CD14-positive monocyte (primary cell): ENCODE data around the gene TBCK. TPM values are rescaled to one million over a fixed set of nuclear protein-coding genes. Genes with fewer than 3 reads are reported as not detected.

Experiments used
- DNase-seq, 3 donors: peaks; one replicate each; pipeline ENCODE4 v3.0.0-alpha.2; 2011 to 2022
- H2AFZ ChIP-seq: 2 replicates; pipeline ENCODE4 v1.6.0; 2012; ENCODE audit warnings: mild to moderate bottlenecking, low read depth, low read length, inconsistent platforms; ENCODE audit not compliant: insufficient read depth, poor library complexity, severe bottlenecking
- H3K27ac ChIP-seq, 2 donors: 1 replicate in 1 of 2; 2 replicates in 1 of 2; pipeline ENCODE4 v1.5.1; 2012 to 2013; ENCODE audit warnings: low read length in 2 of 2, control low read depth in 1 of 2, inconsistent platforms in 1 of 2, low read depth in 1 of 2, mild to moderate bottlenecking in 1 of 2
- H3K27me3 ChIP-seq, 2 donors: one replicate each; pipeline versions ENCODE4 v1.6.0 to v1.6.1; 2011 to 2013; ENCODE audit warnings: low read length in 2 of 2; ENCODE audit not compliant: control insufficient read depth in 2 of 2, insufficient read depth in 2 of 2
- H3K36me3 ChIP-seq, 2 donors: replicated peaks in 1 of 2; 1 replicate in 1 of 2; 2 replicates in 1 of 2; pipeline versions ENCODE4 v1.5.1 to v1.6.1; 2012 to 2013; ENCODE audit warnings: low read length in 2 of 2, control low read depth in 1 of 2, inconsistent platforms in 1 of 2, mild to moderate bottlenecking in 1 of 2; ENCODE audit not compliant: insufficient read depth in 2 of 2, control insufficient read depth in 1 of 2
- H3K4me1 ChIP-seq, 2 donors: 1 replicate in 1 of 2; 2 replicates in 1 of 2; pipeline versions ENCODE4 v1.5.1 to v1.6.1; 2012 to 2013; ENCODE audit warnings: low read length in 2 of 2, control low read depth in 1 of 2, inconsistent platforms in 1 of 2, mild to moderate bottlenecking in 1 of 2, moderate library complexity in 1 of 2; ENCODE audit not compliant: insufficient read depth in 2 of 2, control insufficient read depth in 1 of 2
- H3K4me2 ChIP-seq: replicated peaks from 2 replicates; pipeline ENCODE3; 2012; ENCODE audit warnings: low read length, moderate library complexity, mild to moderate bottlenecking; ENCODE audit not compliant: poor library complexity, severe bottlenecking; ENCODE audit errors: extremely low read depth
- H3K4me3 ChIP-seq, 3 experiments: fragments of 200-600 bp in 1 of 3; sonication (generic) in 1 of 3; replicated peaks in 1 of 3; 1 replicate in 2 of 3; 2 replicates in 1 of 3; pipeline ENCODE4 v1.5.1; 2011 to 2013; ENCODE audit warnings: low read length in 3 of 3, mild to moderate bottlenecking in 3 of 3, control low read depth in 2 of 3, low read depth in 2 of 3, inconsistent platforms in 1 of 3, moderate library complexity in 1 of 3
- H3K79me2 ChIP-seq: 2 replicates; pipeline ENCODE4 v1.6.0; 2012; ENCODE audit warnings: mild to moderate bottlenecking, control low read depth, inconsistent platforms, low read length, moderate library complexity; ENCODE audit not compliant: insufficient read depth
- H3K9ac ChIP-seq: 2 replicates; pipeline ENCODE4 v1.6.0; 2017; ENCODE audit warnings: low read length, mild to moderate bottlenecking; ENCODE audit not compliant: insufficient read depth, poor library complexity, severe bottlenecking
- H3K9me3 ChIP-seq, 2 donors: replicated peaks in 1 of 2; 1 replicate in 1 of 2; 2 replicates in 1 of 2; pipeline versions ENCODE4 v1.5.1 to v1.6.1; 2012 to 2013; ENCODE audit warnings: low read length in 2 of 2, control low read depth in 1 of 2; ENCODE audit not compliant: control insufficient read depth in 1 of 2, insufficient read depth in 1 of 2
- H4K20me1 ChIP-seq: 2 replicates; pipeline ENCODE4 v1.6.0; 2012; ENCODE audit warnings: mild to moderate bottlenecking, low read length, control low read depth, moderate library complexity; ENCODE audit not compliant: insufficient read depth
- H3K27ac Mint-ChIP-seq, 7 donors: one replicate each; pipeline ENCODE4 v1.8.0; 2020; ENCODE audit warnings: mild to moderate bottlenecking in 7 of 7, mixed read lengths in 7 of 7, moderate library complexity in 6 of 7, inconsistent platforms in 2 of 7
- H3K27me3 Mint-ChIP-seq, 3 donors: one replicate each; pipeline ENCODE4 v1.8.0; 2021 to 2022; ENCODE audit warnings: low read depth in 3 of 3, mild to moderate bottlenecking in 3 of 3, mixed read lengths in 3 of 3, moderate library complexity in 3 of 3, inconsistent platforms in 1 of 3
- H3K36me3 Mint-ChIP-seq, 2 donors: one replicate each; pipeline ENCODE4 v1.8.0; 2020; ENCODE audit warnings: mixed read lengths in 2 of 2, inconsistent platforms in 1 of 2, mild to moderate bottlenecking in 1 of 2
- H3K4me1 Mint-ChIP-seq: one replicate; pipeline ENCODE4 v1.8.0; 2020; ENCODE audit warnings: mild to moderate bottlenecking, mixed read lengths
- H3K4me3 Mint-ChIP-seq, 2 donors: one replicate each; pipeline ENCODE4 v1.8.0; 2020; ENCODE audit warnings: mild to moderate bottlenecking in 2 of 2, mixed read lengths in 2 of 2, moderate library complexity in 1 of 2
- H3K9me3 Mint-ChIP-seq, 7 donors: one replicate each; pipeline ENCODE4 v1.8.0; 2020 to 2022; ENCODE audit warnings: mixed read lengths in 7 of 7, mild to moderate bottlenecking in 6 of 7, moderate library complexity in 6 of 7, inconsistent platforms in 2 of 7
- WGBS: methylation state at CpG from one replicate; pipeline ENCODE4 v1.1.5; 2013; ENCODE audit warnings: missing lambda C conversion rate; ENCODE audit not compliant: insufficient coverage; 5-methylcytosine and 5-hydroxymethylcytosine counted together
- intact Hi-C, 2 donors: fragments of 100-400 bp; cut with micrococcal nuclease; formaldehyde crosslinking; loops; one replicate each; pipeline versions ENCODE4 v1.15.0 to v1.15.1; 2023
- polyA plus RNA-seq, 3 donors: library from polyadenylated mRNA; depleted of rRNA in 1 of 3; unstranded in 2 of 3; stranded (reverse) in 1 of 3; fragments of 300-500 nt in 2 of 3; fragments of >200 nt in 1 of 3; fragmentation: Illumina TruSeq in 2 of 3; gene quantifications; 1 replicate in 2 of 3; 2 replicates in 1 of 3; pipeline ENCODE4 v1.2.3, GENCODE V29; 2012 to 2021
- TF ChIP-seq, protein P1 (sequence below): fragments of 200-600 bp; IDR thresholded peaks from one replicate; pipeline ENCODE4 v1.8.0; 2022; ENCODE audit warnings: antibody characterized with exemption, mild to moderate bottlenecking

The TBCK gene
- polyA plus RNA-seq, 3 donors = 8.0 to 14.0 (median 12.5) TPM

DNA sequence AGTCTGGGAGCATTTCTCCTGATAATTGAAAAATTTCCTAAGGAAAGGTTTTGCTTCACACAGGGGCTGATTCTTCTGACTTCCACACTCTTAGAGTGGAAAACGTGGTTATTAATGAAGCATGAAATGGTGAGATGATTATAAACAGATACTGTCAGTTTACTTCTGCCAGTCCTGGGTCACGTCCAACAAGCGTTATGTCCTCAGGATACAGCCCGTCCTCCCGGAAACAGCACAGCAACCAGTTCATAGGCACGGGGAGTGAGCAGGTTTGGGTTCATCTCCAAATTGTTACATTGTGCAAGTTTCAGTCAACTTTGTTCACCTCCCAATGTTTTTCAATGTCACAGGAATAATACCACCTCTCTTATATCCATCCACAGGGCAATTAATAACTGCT lies 321.9 kb downstream of the TBCK start:
- no peak overlapping the region for H3K4me3 ChIP-seq
- Mint-ChIP-seq H3K36me3 (no peaks in the 10 kb centered on the region), H3K9me3 (peaks cover 0 to 3% (median 2%) of the 10 kb centered on the region in 7 donors), H3K4me3 (no peak overlapping the region), H3K27me3 (no peaks in the 10 kb centered on the region), H3K27ac (no peak overlapping the region), H3K4me1 (no peaks in the 10 kb centered on the region)
- no peaks in the 10 kb centered on the region for H3K79me2 ChIP-seq
- no peak for DNase-seq
- intact Hi-C loops = no loop called here
- 77% methylated on average over 5 of the region's 6 CpGs for WGBS
- TF ChIP-seq, protein P1, sequence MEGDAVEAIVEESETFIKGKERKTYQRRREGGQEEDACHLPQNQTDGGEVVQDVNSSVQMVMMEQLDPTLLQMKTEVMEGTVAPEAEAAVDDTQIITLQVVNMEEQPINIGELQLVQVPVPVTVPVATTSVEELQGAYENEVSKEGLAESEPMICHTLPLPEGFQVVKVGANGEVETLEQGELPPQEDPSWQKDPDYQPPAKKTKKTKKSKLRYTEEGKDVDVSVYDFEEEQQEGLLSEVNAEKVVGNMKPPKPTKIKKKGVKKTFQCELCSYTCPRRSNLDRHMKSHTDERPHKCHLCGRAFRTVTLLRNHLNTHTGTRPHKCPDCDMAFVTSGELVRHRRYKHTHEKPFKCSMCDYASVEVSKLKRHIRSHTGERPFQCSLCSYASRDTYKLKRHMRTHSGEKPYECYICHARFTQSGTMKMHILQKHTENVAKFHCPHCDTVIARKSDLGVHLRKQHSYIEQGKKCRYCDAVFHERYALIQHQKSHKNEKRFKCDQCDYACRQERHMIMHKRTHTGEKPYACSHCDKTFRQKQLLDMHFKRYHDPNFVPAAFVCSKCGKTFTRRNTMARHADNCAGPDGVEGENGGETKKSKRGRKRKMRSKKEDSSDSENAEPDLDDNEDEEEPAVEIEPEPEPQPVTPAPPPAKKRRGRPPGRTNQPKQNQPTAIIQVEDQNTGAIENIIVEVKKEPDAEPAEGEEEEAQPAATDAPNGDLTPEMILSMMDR = no peak
- no peak overlapping the region for H3K27ac ChIP-seq
- no peaks in the 10 kb centered on the region for H3K4me1 ChIP-seq
- H3K36me3 ChIP-seq = no peaks in the 10 kb centered on the region
- H3K9ac ChIP-seq = no peak overlapping the region
- no peaks in the 10 kb centered on the region for H4K20me1 ChIP-seq
- peaks cover 0 to 4% of the 10 kb centered on the region in 2 donors for H3K9me3 ChIP-seq
- H2AFZ ChIP-seq = no peak overlapping the region
- no peak overlapping the region for H3K4me2 ChIP-seq
- H3K27me3 ChIP-seq = no peaks in the 10 kb centered on the region

DNA sequence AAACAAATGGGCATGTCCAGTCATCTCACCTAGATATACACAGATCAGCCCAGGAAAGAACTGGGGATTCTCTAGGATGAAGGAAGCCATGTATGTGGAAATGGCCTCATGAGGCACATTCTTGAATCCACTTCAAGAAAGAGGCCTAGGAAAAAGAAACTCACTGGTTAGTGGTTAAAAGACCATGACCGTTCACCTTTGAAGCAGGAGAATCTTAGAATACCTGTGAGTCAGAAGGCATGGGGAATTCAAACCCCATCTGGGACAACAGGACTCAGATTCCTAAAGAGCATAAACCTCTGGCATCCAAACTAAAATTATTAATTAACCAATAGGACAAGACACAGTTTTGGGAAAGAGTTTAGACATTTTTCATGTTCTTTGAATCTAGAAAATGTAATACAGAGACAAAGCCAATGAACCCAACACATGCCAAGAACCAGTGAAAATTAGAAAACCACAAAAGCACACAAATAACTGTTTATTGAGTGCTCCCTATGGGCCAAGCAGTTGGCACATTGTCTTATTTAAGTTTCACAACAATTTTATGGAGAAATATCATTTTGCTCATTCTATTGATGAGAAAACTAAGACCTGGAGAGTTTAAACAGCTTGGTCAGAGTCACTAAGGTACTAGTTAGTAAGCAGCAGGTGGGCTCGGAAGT lies 323.2 kb downstream of the TBCK start:
- Histone ChIP-seq H3K27me3 (no peaks in the 10 kb centered on the region), H3K36me3 (no peaks in the 10 kb centered on the region), H3K79me2 (no peaks in the 10 kb centered on the region), H4K20me1 (no peaks in the 10 kb centered on the region), H3K4me2 (no peak overlapping the region), H3K27ac (no peak overlapping the region), H3K4me3 (no peak overlapping the region), H3K9ac (no peak overlapping the region), H3K4me1 (no peaks in the 10 kb centered on the region), H2AFZ (no peak overlapping the region), H3K9me3 (peaks cover 0 to 4% of the 10 kb centered on the region in 2 donors)
- intact Hi-C loops = no loop called here
- Mint-ChIP-seq H3K36me3 (no peaks in the 10 kb centered on the region), H3K4me1 (no peaks in the 10 kb centered on the region), H3K9me3 (peaks cover under 1 to 5% (median 2%) of the 10 kb centered on the region in 7 donors), H3K27ac (no peak overlapping the region), H3K4me3 (no peak overlapping the region), H3K27me3 (no peaks in the 10 kb centered on the region)
- no peak for DNase-seq
- 86% methylated on average over 1 of the region's 2 CpGs for WGBS
- TF ChIP-seq, protein P1 = no peak
